ENCODE results near the gene ZFP62.

DNA sequence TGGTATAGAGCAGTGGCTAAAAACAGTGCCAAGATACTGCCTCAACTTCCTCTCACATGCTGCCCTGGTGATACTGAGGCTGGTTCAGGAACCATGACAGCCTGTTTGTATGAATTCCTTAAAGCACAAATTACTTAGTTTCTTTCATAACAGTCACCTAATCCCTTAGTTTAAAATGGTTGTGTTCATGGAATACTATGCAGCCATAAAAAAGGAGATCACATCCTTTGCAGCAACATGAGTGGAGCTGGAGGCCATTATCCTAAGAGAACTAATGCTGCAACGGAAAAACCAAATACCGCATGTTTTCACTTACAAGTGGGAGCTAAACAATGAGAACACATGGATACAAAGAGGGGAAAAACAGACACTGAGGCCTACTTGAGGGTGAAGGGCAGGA is 21.8 kb downstream of the ZFP62 start:
- no peak for TF ChIP-seq MAX (IDR thresholded peaks at IDR 0.05)
- no peak for TF ChIP-seq CHD2 (IDR thresholded peaks at IDR 0.05; ENCODE audit: low read length)
- TF ChIP-seq, protein P1, sequence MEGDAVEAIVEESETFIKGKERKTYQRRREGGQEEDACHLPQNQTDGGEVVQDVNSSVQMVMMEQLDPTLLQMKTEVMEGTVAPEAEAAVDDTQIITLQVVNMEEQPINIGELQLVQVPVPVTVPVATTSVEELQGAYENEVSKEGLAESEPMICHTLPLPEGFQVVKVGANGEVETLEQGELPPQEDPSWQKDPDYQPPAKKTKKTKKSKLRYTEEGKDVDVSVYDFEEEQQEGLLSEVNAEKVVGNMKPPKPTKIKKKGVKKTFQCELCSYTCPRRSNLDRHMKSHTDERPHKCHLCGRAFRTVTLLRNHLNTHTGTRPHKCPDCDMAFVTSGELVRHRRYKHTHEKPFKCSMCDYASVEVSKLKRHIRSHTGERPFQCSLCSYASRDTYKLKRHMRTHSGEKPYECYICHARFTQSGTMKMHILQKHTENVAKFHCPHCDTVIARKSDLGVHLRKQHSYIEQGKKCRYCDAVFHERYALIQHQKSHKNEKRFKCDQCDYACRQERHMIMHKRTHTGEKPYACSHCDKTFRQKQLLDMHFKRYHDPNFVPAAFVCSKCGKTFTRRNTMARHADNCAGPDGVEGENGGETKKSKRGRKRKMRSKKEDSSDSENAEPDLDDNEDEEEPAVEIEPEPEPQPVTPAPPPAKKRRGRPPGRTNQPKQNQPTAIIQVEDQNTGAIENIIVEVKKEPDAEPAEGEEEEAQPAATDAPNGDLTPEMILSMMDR (IDR thresholded peaks at IDR 0.05; ENCODE audit: control extremely low read depth in 1 of 3, insufficient read depth in 1 of 3, low read depth in 1 of 3, low read length in 3 of 3), result no peak
- TF ChIP-seq POLR2A (IDR thresholded peaks at IDR 0.05; ENCODE audit: control extremely low read depth in 1 of 2, low read depth in 2 of 2, low read length in 2 of 2), result no peak
- TF ChIP-seq POLR2AphosphoS5 (IDR thresholded peaks at IDR 0.05; ENCODE audit: low read depth, low read length), result no peak
- no peak for TF ChIP-seq EZH2 (IDR thresholded peaks at IDR 0.05; ENCODE audit: low read depth, low read length, severe bottlenecking)

Measured in H1 (cell line).